Nephron progenitor cell (in vitro differentiated cells): ENCODE results near the gene VGLL4.
A peak's percentile ranks its signal among the peaks of the same experiment; 100 is the strongest.
"Not testable (repeated sequence)": the region's sequence is repeated elsewhere in the genome, so short reads cannot be mapped to it uniquely, and the experiment has no call there.

Experiments used
- DNase-seq: peaks from one replicate; pipeline ENCODE4 v3.0.0; 2021
- H3K27ac Mint-ChIP-seq: 2 replicates; pipeline ENCODE4 v1.8.0; 2021; ENCODE audit warnings: mild to moderate bottlenecking, moderate library complexity, mixed read lengths
- H3K27me3 Mint-ChIP-seq: 2 replicates; pipeline ENCODE4 v1.8.0; 2021; ENCODE audit warnings: mild to moderate bottlenecking, low read depth, mixed read lengths; ENCODE audit not compliant: poor library complexity
- H3K36me3 Mint-ChIP-seq: 2 replicates; pipeline ENCODE4 v1.8.0; 2021; ENCODE audit warnings: low read depth, mixed read lengths
- H3K4me1 Mint-ChIP-seq: 2 replicates; pipeline ENCODE4 v1.8.0; 2021; ENCODE audit warnings: mixed read lengths
- H3K4me3 Mint-ChIP-seq: 2 replicates; pipeline ENCODE4 v1.8.0; 2021; ENCODE audit warnings: mild to moderate bottlenecking, moderate library complexity, mixed read lengths
- H3K9me3 Mint-ChIP-seq: 2 replicates; pipeline ENCODE4 v1.8.0; 2021; ENCODE audit warnings: mild to moderate bottlenecking, moderate library complexity, mixed read lengths
- CTCF ChIP-seq: fragments of 200-600 bp; sonication (generic); IDR thresholded peaks from 2 replicates; pipeline ENCODE4 v1.5.0; 2021; ENCODE audit warnings: antibody characterized with exemption

VGLL4 gene

DNA sequence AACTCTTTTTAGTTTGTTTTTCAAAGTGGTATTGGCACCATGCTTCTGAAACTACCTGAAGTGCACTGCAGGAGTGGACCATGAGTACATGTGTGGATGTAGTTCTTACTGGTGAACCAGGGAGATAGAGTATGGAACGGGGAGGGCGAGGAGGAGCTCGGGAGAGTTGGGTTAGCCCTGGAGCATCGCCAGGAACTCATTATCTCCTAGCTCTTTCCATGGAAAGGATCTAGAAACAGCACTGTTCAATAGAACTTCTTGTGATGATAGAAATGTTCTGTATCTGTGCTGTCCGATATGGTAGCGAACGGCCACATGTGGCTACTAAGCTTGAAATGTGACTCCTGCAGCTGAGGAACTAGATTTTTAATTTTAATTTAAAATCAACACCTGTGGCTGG is 47.3 kb downstream of the VGLL4 start:
- no peak for DNase-seq
- H3K4me1 Mint-ChIP-seq, result peaks cover 50% of the 10 kb centered on the region
- no peak for TF ChIP-seq CTCF
- H3K36me3 Mint-ChIP-seq, result peaks cover 73% of the 10 kb centered on the region
- peaks cover 40% of the 10 kb centered on the region for H3K9me3 Mint-ChIP-seq
- no peak overlapping the region for H3K4me3 Mint-ChIP-seq
- no peaks in the 10 kb centered on the region for H3K27me3 Mint-ChIP-seq
- peak overlapping the region; percentile 67 for H3K27ac Mint-ChIP-seq

GRCh38 chr3:11595024-11595423 is 48.7 kb downstream of the VGLL4 start:
- H3K27ac Mint-ChIP-seq, DNase-seq, H3K27me3 Mint-ChIP-seq, H3K4me3 Mint-ChIP-seq: not testable (repeated sequence)
- Mint-ChIP-seq H3K9me3 (peaks cover 38% of the 10 kb centered on the region), H3K36me3 (peaks cover 71% of the 10 kb centered on the region), H3K4me1 (peaks cover 50% of the 10 kb centered on the region)

GRCh38 chr3:11593318-11594034 is 50.2 kb downstream of the VGLL4 start:
- no peak for DNase-seq
- H3K27ac Mint-ChIP-seq, result peak overlapping the region; percentile 95
- H3K4me1 Mint-ChIP-seq, result peaks cover 59% of the 10 kb centered on the region
- H3K27me3 Mint-ChIP-seq, result no peaks in the 10 kb centered on the region
- peak overlapping the region; percentile 53 for H3K4me3 Mint-ChIP-seq
- no peak for TF ChIP-seq CTCF
- peaks cover 28% of the 10 kb centered on the region for H3K9me3 Mint-ChIP-seq
- peaks cover 66% of the 10 kb centered on the region for H3K36me3 Mint-ChIP-seq

GRCh38 chr3:11592445-11593298 is 51.0 kb downstream of the VGLL4 start:
- Mint-ChIP-seq H3K36me3 (peaks cover 66% of the 10 kb centered on the region), H3K27ac (peak overlapping the region; percentile 95), H3K27me3 (no peaks in the 10 kb centered on the region), H3K4me1 (peaks cover 67% of the 10 kb centered on the region), H3K9me3 (peaks cover 20% of the 10 kb centered on the region), H3K4me3 (peak overlapping the region; percentile 65)
- no peak for DNase-seq
- TF ChIP-seq CTCF, result no peak

DNA sequence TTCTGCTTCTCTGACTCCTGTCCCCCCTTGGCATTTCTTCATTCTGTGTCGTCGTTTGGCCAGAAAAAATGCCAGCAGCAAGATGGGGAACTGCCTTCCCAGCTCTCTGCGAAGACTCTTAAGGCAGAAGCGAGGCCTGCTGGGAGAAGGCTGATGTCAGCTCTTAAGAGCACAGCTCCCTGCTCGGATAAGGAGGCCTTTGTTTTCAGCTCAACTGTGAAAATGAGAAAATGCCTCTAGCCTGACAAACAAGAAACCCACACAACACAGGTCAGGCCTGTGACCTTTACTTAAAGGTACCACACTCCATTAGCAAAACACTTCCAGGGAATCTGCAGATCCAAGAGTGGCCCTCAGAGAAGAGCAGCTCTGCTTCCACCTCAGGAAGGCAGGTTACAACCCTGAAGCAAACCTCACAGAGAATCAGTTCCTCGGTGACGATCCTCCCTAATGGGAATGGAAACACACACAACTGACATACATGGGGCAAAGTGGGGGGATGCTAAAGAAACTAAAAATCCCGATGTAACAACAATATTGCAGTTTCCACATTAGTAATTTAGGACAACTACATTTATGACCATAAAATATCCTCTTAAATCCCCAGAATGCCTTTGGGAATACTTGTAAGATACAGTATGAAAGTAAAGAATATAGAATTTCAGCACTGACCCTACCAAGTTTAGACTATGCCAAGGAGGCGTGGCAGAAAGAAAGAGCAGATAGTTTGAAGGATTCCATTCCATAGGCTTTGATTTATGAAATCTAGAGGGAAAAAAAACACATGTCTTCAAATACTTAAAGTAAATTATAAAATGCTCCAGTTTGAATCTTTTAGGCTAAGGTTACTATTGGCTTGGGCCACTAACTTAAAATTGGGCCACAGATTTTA is 52.1 kb downstream of the VGLL4 start:
- peaks cover 10% of the 10 kb centered on the region for H3K9me3 Mint-ChIP-seq
- H3K27me3 Mint-ChIP-seq, result no peaks in the 10 kb centered on the region
- peak; percentile 24 for DNase-seq
- H3K4me3 Mint-ChIP-seq, result peak overlapping the region; percentile 51
- peaks cover 65% of the 10 kb centered on the region for H3K36me3 Mint-ChIP-seq
- TF ChIP-seq CTCF, result no peak
- peak overlapping the region; percentile 95 for H3K27ac Mint-ChIP-seq
- peaks cover 71% of the 10 kb centered on the region for H3K4me1 Mint-ChIP-seq

GRCh38 chr3:11591002-11591355 is 52.7 kb downstream of the VGLL4 start:
- no peak for DNase-seq
- Mint-ChIP-seq H3K36me3 (peaks cover 65% of the 10 kb centered on the region), H3K27ac (peak overlapping the region; percentile 95), H3K27me3 (no peaks in the 10 kb centered on the region), H3K4me3 (peak overlapping the region; percentile 50), H3K4me1 (peaks cover 76% of the 10 kb centered on the region), H3K9me3 (peaks cover 5% of the 10 kb centered on the region)
- no peak for TF ChIP-seq CTCF
